CMK (cell line): ENCODE results near the gene CD22.
"Not testable (repeated sequence)": the region's sequence is repeated elsewhere in the genome, so short reads cannot be mapped to it uniquely, and the experiment has no call there.

Experiments
- DNase-seq: peaks from one replicate; pipeline ENCODE4 v3.0.0-alpha.2; 2010; ENCODE audit warnings: low read depth

Gene CD22

DNA sequence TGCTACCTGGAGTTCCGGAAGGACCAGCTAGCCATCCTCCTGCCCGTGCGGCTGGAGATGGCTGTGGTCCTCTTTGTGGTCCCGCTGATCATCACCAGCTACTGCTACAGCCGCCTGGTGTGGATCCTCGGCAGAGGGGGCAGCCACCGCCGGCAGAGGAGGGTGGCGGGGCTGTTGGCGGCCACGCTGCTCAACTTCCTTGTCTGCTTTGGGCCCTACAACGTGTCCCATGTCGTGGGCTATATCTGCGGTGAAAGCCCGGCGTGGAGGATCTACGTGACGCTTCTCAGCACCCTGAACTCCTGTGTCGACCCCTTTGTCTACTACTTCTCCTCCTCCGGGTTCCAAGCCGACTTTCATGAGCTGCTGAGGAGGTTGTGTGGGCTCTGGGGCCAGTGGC is 30.4 kb downstream of the CD22 start:
- DNase-seq, result not testable (repeated sequence)

DNA sequence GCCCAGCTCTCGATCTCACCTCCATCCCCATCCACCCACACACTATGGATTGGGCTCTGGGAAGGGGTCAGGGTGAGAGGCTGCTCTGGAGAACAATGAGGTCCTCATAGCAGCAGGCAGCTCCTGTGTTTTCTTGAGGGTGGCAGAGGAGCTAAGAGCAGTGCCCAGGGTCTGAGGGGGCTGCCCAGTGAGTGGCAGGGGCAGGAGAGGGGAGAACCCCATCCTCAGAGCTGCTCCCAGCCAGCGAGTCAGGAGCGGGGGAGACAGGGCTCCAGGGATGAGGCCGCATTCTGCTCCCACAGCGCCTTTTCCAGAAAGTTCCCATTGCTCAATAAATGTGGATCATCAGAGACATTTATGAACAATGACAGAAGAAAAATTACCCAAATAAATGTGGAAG is 31.1 kb downstream of the CD22 start:
- not testable (repeated sequence) for DNase-seq

DNA sequence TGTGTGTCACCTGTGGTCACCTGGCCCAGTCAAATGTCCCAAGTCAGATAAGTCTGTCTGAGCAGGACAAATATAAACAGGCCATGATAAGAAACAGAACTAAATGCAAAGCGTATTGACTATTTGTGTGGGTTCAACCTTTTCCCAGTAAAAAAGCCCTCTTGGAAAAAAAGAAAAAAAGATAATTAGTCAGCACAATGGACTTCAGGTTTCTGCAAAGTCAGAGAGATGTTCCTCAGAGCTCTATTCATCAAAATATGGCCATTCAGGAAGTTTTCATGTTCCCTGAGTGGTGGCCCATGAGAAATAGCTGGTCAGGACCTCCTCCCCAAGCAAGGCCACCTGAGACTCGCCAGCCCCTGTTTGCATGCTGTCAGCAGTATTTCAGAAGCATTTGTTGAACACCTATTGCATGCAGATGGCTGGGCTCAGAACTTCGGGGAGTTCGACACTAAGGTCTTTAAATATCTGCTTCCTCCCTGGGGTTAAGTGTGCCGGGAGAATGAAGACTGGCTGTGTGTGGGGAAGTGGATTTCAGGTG is 32.0 kb downstream of the CD22 start:
- no peak for DNase-seq

DNA sequence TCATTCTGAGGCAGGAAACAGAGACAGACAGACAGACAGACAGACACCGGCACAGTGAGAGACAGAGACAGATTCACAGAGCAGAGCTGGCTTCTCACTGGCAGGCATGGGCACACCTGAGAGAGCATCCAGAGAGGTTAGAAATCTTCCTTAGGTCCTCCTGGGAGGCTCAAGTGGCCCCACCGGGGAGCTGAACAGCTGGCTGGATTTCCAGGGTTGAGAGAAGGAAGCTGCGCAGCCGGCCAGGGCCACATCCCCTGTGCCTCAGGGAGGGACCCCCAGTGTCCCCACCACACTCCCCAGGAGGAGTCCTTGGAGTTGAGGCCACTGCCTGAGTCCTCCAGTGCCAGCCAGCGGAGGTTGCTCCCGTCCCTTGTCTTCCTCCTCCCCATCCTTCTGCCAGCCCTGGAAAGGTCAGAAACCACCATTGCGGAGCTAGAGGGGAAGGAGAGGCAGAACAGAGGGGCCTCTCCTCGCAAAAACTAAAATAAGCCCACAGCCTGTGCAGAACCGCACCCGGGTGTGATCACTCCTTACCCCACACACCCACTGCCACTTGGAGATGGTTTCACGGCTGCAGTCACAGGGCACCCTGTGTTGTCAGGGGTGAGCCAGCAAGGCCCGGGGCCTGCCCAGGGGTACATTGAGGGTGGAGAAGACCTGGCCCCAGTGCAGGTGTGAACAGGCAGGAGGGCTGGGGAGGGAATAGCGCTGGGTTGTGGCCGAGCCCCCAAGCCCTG is 33.4 kb downstream of the CD22 start:
- no peak for DNase-seq

DNA sequence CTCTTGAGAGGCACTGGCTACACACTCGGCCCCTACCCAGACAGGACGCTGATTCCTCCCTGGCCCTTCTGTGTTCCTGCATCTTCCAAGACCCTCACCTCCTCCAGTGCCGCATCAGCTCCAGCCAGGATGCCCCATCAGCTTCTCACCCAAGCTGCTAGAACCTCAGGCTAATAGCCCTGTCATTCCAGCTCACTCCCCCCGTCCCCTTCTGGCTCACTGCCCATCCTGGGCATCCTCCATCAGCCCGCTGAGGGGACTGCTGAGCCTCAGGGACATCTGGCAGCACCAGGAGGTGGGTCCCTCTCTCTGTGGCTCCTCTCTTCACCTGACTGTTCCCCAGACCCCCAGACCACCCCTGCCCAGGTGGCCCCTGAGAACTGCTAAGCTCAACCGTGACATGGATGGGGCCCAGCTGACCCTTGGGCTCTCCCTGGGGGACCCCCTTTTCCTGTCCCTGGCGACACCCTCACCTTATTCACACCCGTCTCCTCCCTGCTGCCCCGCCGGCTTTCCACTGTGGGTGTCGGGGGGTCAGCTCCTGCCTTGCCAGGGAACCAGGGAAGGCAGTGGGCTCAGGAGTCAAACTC is 34.1 kb downstream of the CD22 start:
- DNase-seq, result no peak

DNA sequence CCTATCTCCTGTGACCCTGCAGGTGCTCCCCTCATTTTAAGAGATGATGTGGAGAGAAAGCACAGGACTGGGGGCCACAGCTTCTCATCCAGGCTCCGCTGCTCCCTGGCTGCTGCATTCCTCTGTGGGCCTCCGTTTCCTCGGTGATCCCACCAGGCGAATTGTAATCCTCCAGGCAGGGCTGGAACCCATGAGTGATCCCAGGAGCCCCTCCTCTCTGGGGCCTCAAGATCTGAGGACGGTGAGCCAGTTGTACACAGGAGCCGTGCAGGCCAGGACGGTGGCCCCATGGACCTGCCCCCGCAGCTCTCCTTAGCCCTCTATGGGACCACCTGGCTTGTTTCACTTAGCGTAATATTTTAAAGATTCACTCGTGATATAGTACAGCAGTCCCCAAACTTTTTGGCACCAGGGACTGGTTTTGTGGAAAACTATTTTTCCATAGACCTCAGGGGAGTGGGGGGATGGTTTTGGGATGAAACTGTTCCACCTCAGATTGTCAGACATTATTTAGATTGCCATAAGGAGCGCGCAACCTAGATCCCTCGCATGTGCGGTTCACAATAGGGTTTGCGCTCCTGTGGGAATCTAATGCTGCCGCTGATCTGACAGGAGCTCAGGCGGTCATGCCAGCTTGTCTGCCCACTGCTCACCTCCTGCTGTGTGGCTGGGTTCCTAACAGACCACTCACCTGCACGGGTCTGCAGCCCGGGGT is 34.9 kb downstream of the CD22 start:
- no peak for DNase-seq

DNA sequence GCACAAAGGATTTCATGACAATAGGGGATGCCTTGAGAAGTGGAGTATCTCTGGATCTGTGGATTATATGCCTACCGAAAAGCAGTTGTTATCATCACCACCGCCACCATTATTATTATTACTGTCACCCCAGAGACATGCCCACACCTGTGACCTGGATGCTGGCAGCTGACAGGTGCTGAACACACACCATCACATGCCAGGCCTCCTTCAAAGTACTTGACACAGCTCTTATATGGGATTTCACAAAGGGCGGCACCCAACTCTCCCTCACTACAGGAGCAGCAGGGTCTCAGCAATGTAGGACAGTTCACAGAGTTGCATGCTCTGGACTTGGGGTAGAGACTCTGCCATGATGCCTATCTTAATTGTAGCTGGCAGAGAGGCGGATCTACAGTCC is 36.3 kb downstream of the CD22 start:
- no peak for DNase-seq

DNA sequence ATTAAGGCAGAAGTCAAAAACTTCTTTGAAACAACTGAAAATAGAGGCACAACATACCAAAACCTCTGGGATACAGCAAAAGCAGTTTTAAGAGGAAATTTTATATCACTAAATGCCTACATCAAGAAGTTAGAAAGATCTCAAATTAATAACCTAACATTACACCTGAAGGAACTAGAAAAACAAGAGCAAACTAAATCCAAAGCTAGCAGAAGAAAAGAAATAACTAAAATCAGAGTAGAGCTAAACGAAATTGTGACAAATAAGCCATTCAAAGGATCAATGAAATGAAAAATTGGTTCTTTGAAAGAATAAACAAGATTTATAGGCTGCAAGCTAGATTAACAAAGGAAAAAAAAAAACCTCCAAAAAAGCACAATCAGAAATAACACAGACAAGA is 39.4 kb downstream of the CD22 start:
- DNase-seq, result no peak

DNA sequence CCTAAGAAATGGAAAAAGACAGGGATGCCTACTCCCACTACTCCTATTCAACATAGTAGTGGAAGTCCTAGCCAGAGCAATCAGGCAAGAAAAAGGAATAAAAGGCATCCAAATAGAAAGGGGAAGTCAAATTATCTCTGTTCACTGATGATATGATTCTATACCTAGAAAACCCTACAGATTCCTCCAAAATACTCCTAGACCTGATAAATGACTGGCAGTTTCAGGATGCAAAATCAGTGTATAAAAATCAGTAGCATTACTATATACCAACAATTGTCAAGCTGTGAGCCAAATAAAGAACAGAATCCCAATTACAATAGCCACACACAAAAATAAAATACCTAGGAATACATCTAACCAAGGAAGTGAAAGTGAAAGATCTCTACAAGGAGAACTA is 40.5 kb downstream of the CD22 start:
- no peak for DNase-seq

DNA sequence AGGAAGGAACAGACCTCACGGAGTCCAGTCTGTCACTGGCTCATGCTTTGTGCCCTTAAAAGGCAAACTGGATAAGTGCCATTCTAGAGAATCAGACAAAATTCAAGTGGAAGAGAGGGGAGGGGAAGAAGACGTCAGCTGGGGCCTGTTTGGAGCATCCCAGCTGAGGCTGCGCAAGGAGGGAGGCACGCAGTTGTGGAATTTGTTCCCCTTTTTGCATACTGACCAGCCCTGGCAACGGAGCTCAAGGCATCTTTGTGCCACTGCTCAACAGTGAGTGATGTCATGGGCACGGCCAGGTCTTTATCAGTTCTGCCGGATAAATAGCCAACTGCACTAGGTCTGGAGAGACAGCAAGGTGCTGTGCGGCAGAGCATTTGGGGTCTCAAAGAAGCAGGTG is 41.7 kb downstream of the CD22 start, which contains the start of gene GPR42:
Gene GPR42 (plus strand): TSS at position 347 of the 400 bp plus-strand sequence. CDS start 292 bp downstream, outside the sequence.
- DNase-seq, result no peak

DNA sequence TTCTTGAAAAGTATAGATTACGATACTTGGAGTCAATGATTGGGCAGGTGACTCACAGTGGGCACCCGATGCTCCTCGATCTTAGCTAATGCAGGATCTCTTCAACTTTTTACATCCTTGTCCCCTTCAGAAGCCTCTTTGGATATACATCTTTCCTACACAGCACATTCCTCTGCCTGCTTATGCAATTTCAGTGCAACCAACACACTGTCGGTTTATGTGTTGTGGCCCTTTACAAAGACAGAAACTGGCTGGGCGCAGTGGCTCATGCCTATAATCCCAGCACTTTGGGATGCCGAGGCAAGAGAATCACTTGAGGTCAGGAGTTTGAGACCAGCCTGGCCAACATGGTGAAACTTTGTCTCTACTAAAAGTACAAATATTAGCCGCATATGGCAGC is 44.5 kb downstream of the CD22 start:
- no peak for DNase-seq

DNA sequence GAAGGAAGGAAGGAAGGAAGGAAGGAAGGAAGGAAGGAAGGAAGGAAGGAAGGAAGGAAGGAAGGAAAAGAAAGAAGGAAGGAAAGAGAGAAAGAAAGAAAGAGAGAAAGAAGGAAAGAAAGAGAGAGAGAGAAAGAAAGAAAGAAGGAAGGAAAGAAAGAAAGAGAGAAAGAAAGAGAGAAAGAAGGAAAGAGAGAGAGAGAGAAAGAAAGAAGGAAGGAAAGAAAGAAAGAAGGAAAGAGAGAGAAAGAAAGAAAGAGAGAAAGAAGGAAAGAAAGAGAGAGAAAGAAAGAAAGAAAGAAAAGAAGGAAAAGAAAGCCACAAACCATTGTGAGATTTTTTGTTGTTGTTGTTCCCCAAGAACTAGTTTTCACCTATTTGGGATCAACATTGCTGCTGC is 45.0 kb downstream of the CD22 start:
- not testable (repeated sequence) for DNase-seq

DNA sequence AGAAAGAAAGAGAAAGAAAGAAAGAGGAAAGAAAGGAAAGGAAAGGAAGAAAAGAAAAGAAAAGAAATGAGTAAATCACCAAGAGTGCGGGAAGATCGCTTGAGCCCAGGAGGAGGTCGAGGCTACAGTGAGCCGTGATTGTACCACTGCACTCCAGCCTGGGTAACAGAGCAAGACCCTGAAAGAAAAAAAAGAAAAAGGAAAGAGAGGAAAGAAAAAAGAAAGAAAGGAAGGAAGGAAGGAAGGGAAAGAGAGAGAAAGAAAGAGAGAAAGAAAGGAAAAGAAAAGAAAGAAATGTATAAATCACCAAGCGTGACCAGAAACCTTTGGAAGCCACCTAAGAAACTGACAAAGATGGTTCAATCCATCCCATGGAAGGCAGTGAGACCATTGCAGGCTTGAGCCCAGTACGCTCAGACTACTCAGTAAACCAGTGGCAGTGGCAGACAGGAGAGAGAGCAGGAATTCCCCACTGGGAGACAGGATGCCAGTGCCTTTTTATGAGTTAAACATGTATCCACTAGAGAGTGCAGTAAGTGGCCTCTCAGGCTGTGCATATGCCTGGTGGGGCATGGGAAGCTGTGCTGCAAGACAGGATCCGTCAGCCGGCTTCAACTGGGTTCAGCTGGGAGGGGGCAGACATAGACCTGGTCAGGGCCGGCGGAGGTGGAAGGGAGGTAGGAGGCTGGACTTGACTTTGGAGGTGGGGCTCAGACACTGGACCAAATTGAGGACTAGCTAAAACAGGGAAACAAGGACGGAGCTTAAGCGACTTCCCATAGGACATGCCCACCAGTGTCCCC is 46.7 kb downstream of the CD22 start:
- DNase-seq, result no peak

DNA sequence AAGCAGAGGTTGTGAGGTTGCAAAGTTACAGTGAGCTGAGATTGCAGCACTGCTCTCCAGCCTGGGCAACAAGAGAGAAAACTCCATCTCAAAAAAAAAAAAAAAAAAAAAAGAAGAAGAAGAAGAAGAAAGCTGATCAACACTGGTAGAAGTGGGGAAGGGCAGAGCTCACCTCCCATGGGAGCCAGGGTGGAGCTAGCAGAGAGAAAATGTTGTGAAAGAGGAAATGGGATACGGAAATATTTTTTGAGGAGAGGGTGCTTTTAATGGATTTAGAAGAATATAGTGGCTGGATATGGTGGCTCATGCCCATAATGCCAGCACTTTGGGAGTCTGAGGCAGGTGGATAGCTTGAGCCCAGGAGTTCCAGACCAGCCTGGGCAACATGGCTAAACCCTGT is 48.7 kb downstream of the CD22 start:
- no peak for DNase-seq

DNA sequence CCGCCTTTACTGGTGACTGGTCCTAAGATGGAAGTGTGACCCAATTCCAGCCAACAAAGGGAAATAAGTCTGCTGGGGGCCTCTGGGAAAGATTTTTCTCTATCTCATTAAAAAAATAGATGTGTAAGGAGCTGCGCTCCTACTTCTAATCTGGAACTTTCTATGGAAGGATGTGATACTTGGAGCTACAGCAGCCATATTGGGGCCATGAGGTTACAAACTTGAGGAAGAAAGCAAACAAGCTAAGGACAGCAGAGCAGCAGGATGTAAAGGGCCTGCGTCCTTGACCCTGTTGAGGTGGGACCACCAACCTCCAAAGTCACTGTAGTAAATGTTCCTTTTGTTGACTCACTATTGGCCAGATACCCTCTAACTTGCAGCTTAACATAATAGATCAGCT is 49.4 kb downstream of the CD22 start:
- no peak for DNase-seq

DNA sequence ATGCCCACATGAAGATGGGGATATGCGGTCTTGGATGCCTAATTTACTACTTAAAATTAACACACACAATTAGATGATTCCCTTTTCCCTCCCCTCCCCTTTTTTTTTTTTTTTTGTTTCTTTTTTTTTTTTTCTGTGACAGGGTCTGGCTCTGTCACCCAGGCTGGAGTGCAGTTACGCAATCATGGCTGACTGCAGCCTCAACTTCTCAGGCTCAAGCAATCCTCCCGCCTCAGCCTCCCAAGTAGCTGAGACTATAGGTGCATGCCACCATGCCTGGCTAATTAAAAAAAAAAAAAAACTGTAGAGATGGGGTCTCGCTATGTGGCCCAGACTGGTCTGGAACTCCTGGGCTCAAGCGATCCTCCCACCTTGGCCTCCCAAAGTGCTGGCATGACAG is 50.6 kb downstream of the CD22 start:
- DNase-seq, result not testable (repeated sequence)

DNA sequence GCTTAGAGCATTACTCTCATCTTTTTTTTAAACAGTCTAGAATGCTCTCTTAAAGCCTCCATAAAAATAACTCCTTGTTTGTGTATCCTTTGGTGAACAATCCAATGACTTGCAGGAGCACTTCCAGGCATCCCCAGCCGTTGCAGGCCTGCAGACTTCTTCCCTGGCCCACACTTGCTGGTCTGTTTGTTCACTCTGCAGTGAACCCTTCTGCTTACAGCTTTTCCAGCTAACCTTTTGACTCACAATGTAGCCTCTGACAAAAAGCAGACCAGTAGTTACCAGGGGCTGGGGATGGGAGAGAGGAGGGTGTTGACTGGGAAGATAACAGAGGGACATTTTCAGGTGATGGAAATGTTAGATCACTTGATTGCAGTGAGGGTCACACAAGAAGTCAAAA is 51.0 kb downstream of the CD22 start:
- no peak for DNase-seq

DNA sequence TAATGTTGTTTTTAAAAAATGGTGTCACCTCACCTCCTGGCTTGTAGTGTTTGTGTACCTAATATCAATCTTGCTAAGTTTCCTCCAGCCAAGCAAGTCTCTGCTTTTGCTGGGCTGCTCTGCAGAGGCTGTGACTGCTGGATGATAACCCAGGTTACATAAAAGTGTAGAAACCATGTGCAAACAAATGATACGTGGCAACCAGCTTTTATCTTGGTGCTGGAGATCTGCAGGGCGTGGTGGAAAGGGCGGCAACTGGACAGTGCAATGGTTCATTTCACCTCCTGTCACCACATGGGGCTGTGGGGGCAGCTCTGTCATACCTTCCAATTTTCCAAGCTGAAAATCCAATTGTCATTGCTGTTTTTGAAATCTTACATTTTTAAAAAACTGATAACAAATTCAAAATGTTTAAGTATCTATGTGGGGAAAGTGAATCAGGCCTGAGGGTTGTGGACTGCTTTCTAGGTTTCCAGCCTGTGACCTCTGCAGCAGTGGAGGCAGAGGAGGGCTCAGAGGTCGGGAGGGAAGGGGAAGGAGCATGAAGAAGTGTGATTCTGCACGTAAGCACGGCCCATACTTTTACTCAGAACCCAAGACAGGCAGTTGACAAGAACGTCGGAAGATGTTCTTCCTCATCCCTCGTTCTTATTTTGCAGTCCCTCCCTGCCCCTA is 51.6 kb downstream of the CD22 start:
- DNase-seq, result peak; percentile 31

DNA sequence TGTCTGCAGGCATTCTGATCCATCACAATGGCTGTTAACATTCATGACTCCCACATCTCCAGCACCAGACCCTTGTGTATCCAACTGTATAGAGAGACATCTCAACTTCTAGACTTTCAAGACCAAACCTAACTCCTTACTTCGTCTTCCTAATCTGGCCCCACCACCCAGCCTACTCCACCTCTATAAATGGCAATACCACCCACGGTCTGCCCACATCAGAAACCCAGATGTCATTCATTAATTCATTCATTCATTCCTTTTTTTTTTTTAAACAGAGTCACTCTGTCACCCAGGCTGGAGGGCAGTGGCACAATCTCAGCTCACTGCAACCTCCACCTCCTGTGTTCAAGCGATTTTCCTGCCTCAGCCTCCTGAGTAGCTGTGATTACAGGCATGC is 52.3 kb downstream of the CD22 start:
- DNase-seq, result no peak

DNA sequence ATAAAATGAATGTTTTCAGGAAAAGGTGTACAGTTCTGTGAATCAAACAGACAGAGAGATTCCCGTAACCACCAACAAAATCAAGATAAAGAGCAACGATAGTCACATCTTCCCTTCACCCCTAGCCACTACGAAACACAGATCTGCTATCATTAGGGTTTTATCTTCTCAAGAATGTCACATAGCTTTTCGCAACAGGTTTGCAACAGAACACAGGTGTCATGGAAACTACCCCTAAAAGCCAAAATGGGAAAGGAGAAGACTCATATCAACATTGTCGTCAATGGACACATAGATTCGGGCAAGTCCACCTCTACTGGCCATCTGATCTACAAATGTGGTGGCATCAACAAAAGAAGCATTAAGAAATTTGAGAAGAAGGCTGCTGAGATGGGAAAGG is 52.9 kb downstream of the CD22 start:
- DNase-seq, result no peak

DNA sequence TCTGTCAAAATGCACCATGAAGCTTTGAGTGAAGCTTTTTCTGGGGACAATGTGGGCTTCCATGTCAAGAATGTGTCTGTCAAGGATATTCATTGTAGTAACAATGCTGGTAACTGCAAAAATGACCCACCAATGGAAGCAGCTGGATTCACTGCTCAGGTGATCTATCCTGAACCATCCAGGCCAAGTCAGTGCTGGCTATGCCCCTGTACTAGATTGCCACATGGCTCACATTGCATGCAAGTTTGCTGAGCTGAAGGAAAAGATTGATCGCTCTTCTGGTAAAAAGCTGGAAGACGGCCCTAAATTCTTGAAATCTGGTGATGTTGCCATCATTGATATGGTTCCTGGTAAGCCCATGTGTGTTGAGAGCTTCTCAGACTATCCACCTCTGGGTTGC is 54.5 kb downstream of the CD22 start:
- no peak for DNase-seq
